ENCODE measurements around the gene BAG5. TPM values are rescaled to one million over a fixed set of nuclear protein-coding genes. Genes with fewer than 3 reads are reported as not detected.

The BAG5 gene
- total and polyA plus RNA-seq, 2 of the 4 experiments (the other 2 are of a cell fraction), result 6.7 to 22.2 TPM

DNA sequence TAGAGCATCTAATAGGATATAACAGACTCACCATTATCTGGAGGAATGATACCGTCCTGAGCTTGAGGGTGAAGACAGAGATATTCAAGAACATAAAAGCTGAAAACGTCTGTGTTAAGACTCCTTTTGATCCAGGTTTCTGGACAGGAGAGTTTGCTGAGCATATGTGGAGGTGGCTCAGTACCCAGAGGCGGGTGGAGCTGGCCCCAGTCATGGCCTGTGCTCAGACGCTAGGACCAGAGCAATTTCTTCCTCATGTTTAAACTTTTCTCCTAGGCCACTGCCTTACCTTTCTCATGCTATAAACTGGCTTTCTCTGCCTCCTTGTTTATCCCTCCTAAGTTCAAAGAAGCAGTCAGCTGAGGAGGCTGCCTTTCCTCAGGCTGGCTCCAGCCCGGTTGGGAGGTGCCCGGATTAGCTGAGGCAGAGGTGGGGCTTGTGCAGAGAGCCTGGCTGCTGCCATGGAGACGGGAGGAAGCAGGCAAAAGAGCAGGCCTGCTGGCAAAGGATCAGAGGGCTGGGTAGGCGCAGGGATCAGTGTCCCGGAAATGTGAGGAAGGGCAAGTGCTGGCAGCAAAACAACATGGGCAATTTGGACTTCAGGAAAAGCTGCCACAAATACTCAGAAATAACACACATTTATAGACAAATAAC, 14.0 kb upstream of the BAG5 start:
- peak overlapping the region; percentile 26 for H2AK9ac ChIP-seq (replicated peaks; ENCODE audit: low read depth, low read length, poor library complexity)
- no peak overlapping the region for H2AFZ ChIP-seq (replicated peaks; ENCODE audit: low read length, poor library complexity)
- peaks cover 12% of the 10 kb centered on the region; the same call in 1 of the 2 replicates for H3K9me1 ChIP-seq (ENCODE audit: insufficient read depth, low read length)
- H4K8ac ChIP-seq (ENCODE audit: low read depth in 2 of 2, low read length in 2 of 2), result peak overlapping the region in 1 of 2 experiments; percentile 3; a peak in 1 of 4 replicates
- H2BK15ac ChIP-seq (ENCODE audit: low read depth, low read length), result no peak overlapping the region
- no TSS peak for BruUV-seq (replicated peaks)
- no peak overlapping the region for H4K91ac ChIP-seq (ENCODE audit: insufficient read depth, low read depth, low read length)
- no peak overlapping the region for H3K14ac ChIP-seq (replicated peaks; ENCODE audit: low read depth, low read length)
- peak overlapping the region; percentile 5 for H3K4me2 ChIP-seq (ENCODE audit: low read depth, low read length)
- H3K4ac ChIP-seq (ENCODE audit: low read depth, low read length), result 0 out of 2 replicates have a peak overlapping the region, but pooled peaks have one; percentile 16
- peaks cover 37 to 53% of the 10 kb centered on the region in 2 experiments for H3K79me1 ChIP-seq (ENCODE audit: low read depth in 1 of 2, low read length in 2 of 2)
- CTCF ChIA-PET, result interaction anchor here (0.7 to 1.2 kb wide), 2 partner anchors 80 to 118 kb away, joined by 3 read pairs; no protein-coding TSS in a partner anchor
- H3K27me3 ChIP-seq (ENCODE audit: control insufficient read depth, insufficient read depth, low read length), result no peaks in the 10 kb centered on the region
- no peak for TF ChIP-seq RFX5 (IDR thresholded peaks at IDR 0.05; ENCODE audit: low read depth, low read length)
- TF ChIP-seq MAZ (IDR thresholded peaks at IDR 0.05; ENCODE audit: borderline replicate concordance, low read depth, low read length), result peak; percentile 45; the same call in 1 of the 2 replicates
- no peak for TF ChIP-seq NFE2L2 (IDR thresholded peaks at IDR 0.05; ENCODE audit: low read depth, low read length)
- TF ChIP-seq, protein P1, sequence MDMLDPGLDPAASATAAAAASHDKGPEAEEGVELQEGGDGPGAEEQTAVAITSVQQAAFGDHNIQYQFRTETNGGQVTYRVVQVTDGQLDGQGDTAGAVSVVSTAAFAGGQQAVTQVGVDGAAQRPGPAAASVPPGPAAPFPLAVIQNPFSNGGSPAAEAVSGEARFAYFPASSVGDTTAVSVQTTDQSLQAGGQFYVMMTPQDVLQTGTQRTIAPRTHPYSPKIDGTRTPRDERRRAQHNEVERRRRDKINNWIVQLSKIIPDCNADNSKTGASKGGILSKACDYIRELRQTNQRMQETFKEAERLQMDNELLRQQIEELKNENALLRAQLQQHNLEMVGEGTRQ (IDR thresholded peaks at IDR 0.05; ENCODE audit: low read depth, low read length), result 0 out of 2 replicates have a peak, but pooled peaks have one; percentile 5
- TF ChIP-seq RAD21 (IDR thresholded peaks at IDR 0.05; ENCODE audit: low read length), result peak; percentile 11; the same call in 1 of the 2 replicates
- peak; percentile 81 for TF ChIP-seq MXI1 (IDR thresholded peaks at IDR 0.05; ENCODE audit: borderline replicate concordance, low read depth, low read length)
- peaks cover 15% of the 10 kb centered on the region for H3K4me1 ChIP-seq (ENCODE audit: control insufficient read depth, insufficient read depth, low read length)
- in situ Hi-C loops (cut with MboI; ENCODE audit: low sequenced_read_pairs) (loop anchor here (10.0 kb wide), 2 partner anchors 108 to 338 kb away; no protein-coding TSS in a partner anchor), intact Hi-C loops (cut with micrococcal nuclease) (loop anchor here (10.0 kb wide), 1 partner anchor 408 kb away; no protein-coding TSS in a partner anchor), dilution Hi-C loops (cut with HindIII; ENCODE audit: low sequenced_read_pairs, unreplicated experiment) (no loop called here)
- peaks cover 37% of the 10 kb centered on the region for H4K20me1 ChIP-seq (ENCODE audit: insufficient read depth, low read length)
- POLR2A ChIA-PET (ENCODE audit: unreplicated experiment), result no interaction called here
- 0% methylated on average over 3 of the region's 9 CpGs; no CpG with 5 or more reads in 1 of the 2 experiments for WGBS, 2 experiments (ENCODE audit: extremely low coverage in 2 of 2, insufficient read length in 1 of 2)
- peaks cover 26% of the 10 kb centered on the region for H3K36me3 ChIP-seq (ENCODE audit: control insufficient read depth, insufficient read depth, low read length)
- H2BK20ac ChIP-seq (ENCODE audit: low read depth, low read length), result no peak overlapping the region
- 0 out of 2 replicates have a peak overlapping the region, but pooled peaks have one; percentile 1 for H2AK5ac ChIP-seq (ENCODE audit: low read depth, low read length)
- no peak overlapping the region for H3K9ac ChIP-seq (ENCODE audit: low read depth, low read length)
- H3K27ac ChIP-seq (ENCODE audit: insufficient read depth, low read length), result peak overlapping the region; percentile 6; the same call in 1 of the 2 replicates
- no peak overlapping the region for H3K4me3 ChIP-seq (ENCODE audit: insufficient read depth, low read depth, low read length)
- no peak overlapping the region for H3K56ac ChIP-seq (ENCODE audit: extremely low read depth, insufficient read depth, low read length)
- H4K5ac ChIP-seq (ENCODE audit: low read depth, low read length), result no peak overlapping the region
- no peak overlapping the region for H2BK5ac ChIP-seq (ENCODE audit: low read depth, low read length, poor library complexity, severe bottlenecking)
- H3K18ac ChIP-seq (ENCODE audit: low read depth, low read length), result no peak overlapping the region
- DNase-seq (peak; percentile 80), ATAC-seq (ENCODE audit: low read depth) (peak; percentile 95)
- H3K9me3 ChIP-seq (ENCODE audit: control insufficient read depth, insufficient read depth, low read length), result no peaks in the 10 kb centered on the region
- H2BK120ac ChIP-seq (ENCODE audit: low read depth, low read length), result no peak overlapping the region
- no peak overlapping the region for H3K23ac ChIP-seq (ENCODE audit: low read depth, low read length)
